MM.1S (cell line): ENCODE measurements around the gene ATP8B2.
"Not testable (repeated sequence)": the region's sequence is repeated elsewhere in the genome, so short reads cannot be mapped to it uniquely, and the experiment has no call there.

Experiments used
- CTCF ChIP-seq: fragments of 300-600 bp; sonication (generic); IDR thresholded peaks from 2 replicates; pipeline ENCODE4 v1.5.1; 2016; ENCODE audit warnings: antibody characterized with exemption, low read length, mixed read lengths
- EZH2phosphoT487 ChIP-seq: fragments of 300-600 bp; sonication (generic); IDR thresholded peaks from 2 replicates; pipeline ENCODE4 v1.6.1; 2018; ENCODE audit warnings: antibody characterized with exemption, low read length

GRCh38 chr1:154287591-154287990 lies 37.7 kb upstream of the ATP8B2 start:
- TF ChIP-seq CTCF, EZH2phosphoT487: not testable (repeated sequence)
